ENCODE measurements around the gene NEDD1. TPM values are rescaled to one million over a fixed set of nuclear protein-coding genes. Genes with fewer than 3 reads are reported as not detected.

NEDD1 gene
- total and polyA plus RNA-seq, 12 donors = 5.3 to 18.7 (median 14.4) TPM

- H3K36me3 ChIP-seq = no peaks in the 10 kb centered on the region
- peak overlapping the region; percentile 77 to 97 (median 86) for H3K27ac ChIP-seq
- 45 to 50% methylated on average over 9 of the region's 9 CpGs for WGBS, 2 donors
- DNase-seq (no peak), ATAC-seq (no peak)
- intact Hi-C loops (cut with DNase I) = no loop called here
- peaks cover 0 to 2% (median 0%) of the 10 kb centered on the region in 7 donors for H3K27me3 ChIP-seq
- no peaks in the 10 kb centered on the region for H3K9me3 ChIP-seq
- H3K4me1 ChIP-seq = peaks cover 0 to 39% (median 17%) of the 10 kb centered on the region in 9 donors
- peak overlapping the region; percentile 70 to 99 (median 90) for H3K4me3 ChIP-seq
- TF ChIP-seq CTCF (IDR thresholded peaks at IDR 0.05) = no peak
Observed at GRCh38 chr12:96906498-96906848, 584 bp upstream of the NEDD1 start.

GRCh38 chr12:96907671-96908422 is 790 bp downstream of the NEDD1 start:
- intact Hi-C loops (cut with DNase I) = no loop called here
- ATAC-seq (peak; percentile 28 to 52 (median 42)), DNase-seq (peak in 1 of 2 donors; percentile 4)
- no peak for TF ChIP-seq CTCF (IDR thresholded peaks at IDR 0.05)
- peaks cover 0 to 2% (median 0%) of the 10 kb centered on the region in 7 donors for H3K27me3 ChIP-seq
- WGBS, 2 donors = 7 to 9% methylated on average over 23 of the region's 23 CpGs
- H3K27ac ChIP-seq = peak overlapping the region; percentile 77 to 97 (median 86)
- no peaks in the 10 kb centered on the region for H3K36me3 ChIP-seq
- H3K4me1 ChIP-seq = peaks cover 0 to 45% (median 19%) of the 10 kb centered on the region in 9 donors
- H3K4me3 ChIP-seq = peak overlapping the region; percentile 70 to 99 (median 90)
- H3K9me3 ChIP-seq = no peaks in the 10 kb centered on the region

DNA sequence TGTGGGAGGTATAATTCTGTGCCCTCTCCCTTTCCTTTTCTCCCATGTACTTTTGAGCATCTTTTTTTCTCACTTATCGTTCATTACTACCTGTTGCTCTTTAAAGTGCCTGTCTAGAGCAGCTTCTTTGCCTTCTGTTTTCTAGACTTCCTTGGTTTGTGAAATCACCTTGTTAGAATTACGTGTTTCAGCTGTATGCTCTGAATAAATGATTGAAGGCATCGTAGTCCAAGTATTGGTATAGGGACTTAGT is 1.3 kb downstream of the NEDD1 start:
- Histone ChIP-seq H3K4me1 (peaks cover 0 to 45% (median 19%) of the 10 kb centered on the region in 9 donors), H3K9me3 (no peaks in the 10 kb centered on the region), H3K27me3 (peaks cover 0 to 2% (median 0%) of the 10 kb centered on the region in 7 donors), H3K27ac (peak overlapping the region in 1 of 10 donors; percentile 97), H3K36me3 (no peaks in the 10 kb centered on the region), H3K4me3 (peak overlapping the region in 8 of 10 donors; percentile 70 to 99 (median 85))
- 78 to 80% methylated on average over 3 of the region's 3 CpGs for WGBS, 2 donors
- DNase-seq (no peak), ATAC-seq (no peak)
- TF ChIP-seq CTCF (IDR thresholded peaks at IDR 0.05) = no peak
- intact Hi-C loops (cut with DNase I) = no loop called here

- Histone ChIP-seq H3K27ac (no peak overlapping the region), H3K36me3 (peaks cover 0 to 4% (median 0%) of the 10 kb centered on the region in 9 donors), H3K27me3 (no peaks in the 10 kb centered on the region), H3K9me3 (no peaks in the 10 kb centered on the region), H3K4me3 (no peak overlapping the region), H3K4me1 (peaks cover 0 to 40% (median 17%) of the 10 kb centered on the region in 9 donors)
- no peak for DNase-seq
- peak in 2 of 8 donors; percentile 35 to 43 for ATAC-seq
- no peak for TF ChIP-seq CTCF (IDR thresholded peaks at IDR 0.05)
- 52 to 61% methylated on average over 2 of the region's 2 CpGs for WGBS, 2 donors
- intact Hi-C loops (cut with DNase I) = no loop called here
Observed at GRCh38 chr12:96912261-96912660, 5.2 kb downstream of the NEDD1 start.

All from heart right ventricle (tissue), 16 donors.